Activated CD8-positive, alpha-beta memory T cell treated with anti-CD3 and anti-CD28 coated beads for 36 hours (primary cell): ENCODE results near the gene SPOCD1. TPM values are rescaled to one million over a fixed set of nuclear protein-coding genes. Genes with fewer than 3 reads are reported as not detected.

Source experiments
- CTCF ChIA-PET: fragments of 350-600 bp; sonication (Branson Sonifier 250); formaldehyde crosslinking; loops from one replicate; lab custom pipeline; 2021; ENCODE audit warnings: antibody characterized with exemption; lab: Charles Lee
- POLR2A ChIA-PET: fragments of 350-600 bp; sonication (Branson Sonifier 250); formaldehyde crosslinking; loops from one replicate; lab custom pipeline; 2021; ENCODE audit warnings: antibody characterized with exemption; lab: Charles Lee
- total RNA-seq, 2 experiments: library from RNA; stranded (reverse); gene quantifications; one replicate each; pipeline ENCODE4 v1.2.3, GENCODE V29; 2021

SPOCD1 gene
- total RNA-seq, 2 experiments from 2014 or later, result not detected

DNA sequence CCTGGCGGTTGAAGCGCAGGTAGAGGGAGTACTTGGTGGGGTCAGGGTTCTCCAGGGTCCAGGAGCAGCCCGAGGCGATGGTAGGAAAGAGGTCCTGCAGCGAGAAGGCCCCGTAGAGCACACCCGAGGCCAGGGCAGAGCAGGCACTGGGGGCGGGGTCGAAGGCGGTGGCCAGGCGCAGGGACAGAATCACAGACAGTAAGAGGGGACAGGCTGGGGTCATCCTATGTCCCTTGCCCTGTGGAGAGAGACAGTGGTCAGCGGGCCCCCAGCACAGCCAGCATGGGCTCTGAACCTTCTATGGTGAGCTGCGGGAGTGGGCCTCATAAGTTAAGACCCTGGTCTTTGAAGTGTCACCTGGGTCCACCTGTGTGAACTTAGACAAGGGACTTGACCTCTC lies 59.2 kb downstream of the SPOCD1 start:
- POLR2A ChIA-PET, result no interaction called here
- CTCF ChIA-PET, result no interaction called here

DNA sequence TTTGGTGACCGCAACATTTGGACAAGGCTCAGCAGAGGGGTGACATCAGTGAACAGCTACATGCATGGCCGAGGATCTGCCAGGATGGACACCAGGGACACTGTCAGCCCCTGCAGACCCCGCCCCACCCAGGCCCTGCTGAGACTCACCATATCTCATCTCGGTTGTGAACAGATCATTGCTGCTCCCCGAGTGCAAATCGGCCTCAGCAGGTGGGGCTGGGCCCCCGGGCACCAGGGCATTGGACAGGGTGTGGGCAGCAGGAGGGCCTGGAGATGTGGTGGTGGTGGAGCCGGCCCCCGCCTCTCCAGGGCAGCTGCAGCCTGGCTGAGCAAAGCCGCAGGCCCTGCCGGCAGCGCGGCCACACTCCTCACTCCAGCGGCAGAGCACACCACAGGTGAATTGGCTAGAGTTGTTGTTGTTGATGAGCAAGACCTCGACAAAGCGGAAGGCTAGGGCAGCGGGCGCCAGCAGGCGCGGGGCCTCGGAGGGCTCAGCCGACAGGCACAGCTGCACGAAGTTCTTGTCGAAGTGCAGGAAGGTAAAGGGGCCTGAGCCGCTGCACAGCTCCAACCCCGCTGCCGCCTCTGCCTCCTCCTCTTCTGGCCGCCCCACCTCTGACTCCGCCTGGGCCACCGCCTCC lies 59.9 kb downstream of the SPOCD1 start:
- ChIA-PET POLR2A (no interaction called here), CTCF (no interaction called here)

DNA sequence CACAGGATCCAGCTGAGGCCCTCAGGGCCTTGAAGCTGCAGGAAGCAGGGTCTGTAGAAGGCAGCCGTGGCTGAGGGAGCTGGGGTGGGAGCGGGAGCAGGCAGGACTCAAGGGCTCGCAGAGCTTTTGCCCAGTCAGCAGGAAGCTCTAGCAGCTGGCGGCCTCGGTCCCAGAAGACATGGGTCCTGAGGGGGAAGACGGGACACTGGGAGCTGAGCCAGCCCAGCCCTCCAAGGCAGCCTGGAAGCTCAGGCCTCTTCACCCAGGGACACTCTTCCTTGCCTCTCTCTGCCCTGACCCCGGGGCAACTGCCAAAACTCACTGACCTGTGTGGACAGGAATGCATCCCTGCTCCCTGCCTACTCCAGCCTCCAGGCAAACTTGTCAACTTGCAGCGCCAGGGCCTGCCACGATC lies 60.6 kb downstream of the SPOCD1 start:
- POLR2A ChIA-PET, result interaction anchor here (0.5 kb wide), 1 partner anchor 412 kb away, joined by 3 read pairs; no protein-coding TSS in a partner anchor
- CTCF ChIA-PET, result no interaction called here

DNA sequence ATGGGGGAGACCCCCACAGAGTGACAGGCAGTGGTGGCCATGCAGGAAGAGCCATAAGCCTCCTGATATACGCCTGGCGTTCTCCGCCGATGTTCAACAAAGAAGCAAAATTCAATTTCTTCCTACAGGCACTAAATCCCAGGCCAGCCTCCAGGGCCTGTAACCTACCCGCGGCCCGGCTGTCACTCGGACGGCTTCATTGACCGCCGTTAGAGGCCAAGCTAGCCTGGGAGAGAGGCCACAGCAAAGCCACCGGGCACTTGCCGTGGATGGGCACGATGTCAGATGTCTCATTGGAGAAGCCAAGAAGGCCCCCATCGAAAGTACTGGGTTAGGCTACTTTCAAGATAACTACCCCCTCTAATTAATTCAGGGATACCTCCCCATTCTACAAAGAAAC lies 61.4 kb downstream of the SPOCD1 start:
- POLR2A ChIA-PET, result interaction anchor here (0.5 kb wide), 1 partner anchor 412 kb away, joined by 3 read pairs; no protein-coding TSS in a partner anchor

DNA sequence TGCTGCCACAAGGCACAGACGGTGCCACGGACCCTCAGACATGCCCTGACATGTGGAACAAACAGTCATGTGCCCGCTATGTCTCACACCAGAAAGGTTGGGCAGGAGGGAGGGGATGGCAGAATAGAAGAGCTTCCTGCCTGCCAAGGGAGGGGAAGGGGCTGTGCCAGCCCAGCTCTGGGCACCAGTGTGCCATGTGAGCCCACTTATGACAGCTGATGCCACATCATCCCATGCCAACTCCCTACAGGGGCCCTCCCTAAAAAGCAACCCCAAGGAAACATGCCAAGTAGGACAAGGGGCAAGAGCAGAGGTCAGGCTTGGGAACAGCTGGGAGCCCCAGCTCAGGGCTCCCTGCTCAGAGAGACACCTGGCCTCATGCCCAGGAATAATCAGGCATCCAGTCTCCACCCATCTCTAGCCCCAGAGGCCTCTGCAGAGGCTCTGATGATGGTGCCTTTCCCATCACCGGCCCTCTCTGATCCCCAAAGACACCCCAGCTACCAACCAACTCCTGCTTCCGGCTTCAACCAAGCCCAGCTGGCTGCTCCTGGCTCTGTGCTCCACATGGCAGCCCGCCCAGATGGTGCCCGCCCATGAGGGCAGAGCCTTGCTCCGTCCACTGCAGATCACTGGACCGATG lies 62.0 kb downstream of the SPOCD1 start:
- ChIA-PET CTCF (no interaction called here), POLR2A (interaction anchor here (1.6 kb wide), 1 partner anchor 9 kb away, joined by 9 read pairs; no protein-coding TSS in a partner anchor)

More for the DNA sequence above, 61.4 kb downstream of the SPOCD1 start:
- CTCF ChIA-PET, result no interaction called here

DNA sequence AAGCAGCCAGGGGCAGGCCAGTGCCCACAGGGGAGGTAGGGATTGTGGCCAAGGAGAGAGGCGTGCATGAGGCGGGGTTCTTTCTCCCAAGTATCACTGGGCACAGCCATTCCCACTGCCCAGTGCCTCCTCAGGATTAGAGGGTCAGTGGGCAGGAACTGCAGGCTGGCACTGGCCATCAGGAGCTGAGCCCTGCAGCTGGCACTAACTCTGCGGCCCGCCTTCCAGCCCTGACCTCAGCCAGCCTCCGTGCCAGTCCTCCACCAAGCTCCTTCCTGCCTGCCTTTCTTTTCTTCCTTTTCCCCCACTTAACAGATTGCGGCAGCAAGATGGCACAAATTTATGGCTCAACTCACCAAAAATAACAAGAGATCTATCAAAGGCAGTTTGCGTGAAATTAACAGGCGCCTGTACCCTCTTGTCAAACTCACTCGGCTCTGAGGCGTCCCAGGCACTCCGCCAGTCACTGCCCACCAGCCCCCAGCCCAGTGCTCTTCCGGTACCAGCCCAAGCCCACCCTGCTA lies 62.8 kb downstream of the SPOCD1 start:
- CTCF ChIA-PET, result interaction anchor here (0.7 to 1.7 kb wide), 4 partner anchors 7 to 49 kb away, joined by 3 to 5 read pairs (median 4); partner anchors contain the start of gene COL16A1

DNA sequence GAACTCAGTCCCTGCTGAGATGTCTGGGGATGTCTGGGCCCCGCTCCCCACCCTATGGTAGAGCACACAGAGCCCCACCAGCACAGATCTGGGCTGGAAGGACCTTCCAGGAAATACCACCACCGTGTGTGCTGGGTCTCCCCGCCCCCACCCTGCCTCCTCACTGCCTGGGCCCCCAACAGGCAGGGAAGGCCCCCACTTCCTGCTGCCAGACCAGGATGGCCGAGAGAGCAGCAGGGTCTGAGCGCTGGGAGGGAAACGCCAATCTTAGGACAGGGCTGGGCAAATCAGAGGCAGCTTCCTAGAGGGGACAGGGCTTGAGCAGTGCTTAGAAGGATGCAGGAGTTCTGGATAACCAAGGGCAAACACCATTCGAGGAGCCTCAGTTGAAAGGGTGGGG lies 63.6 kb downstream of the SPOCD1 start:
- ChIA-PET POLR2A (no interaction called here), CTCF (interaction anchor here (1.7 kb wide), 2 partner anchors 8 to 11 kb away, joined by 4 to 5 read pairs; no protein-coding TSS in a partner anchor)

More for the DNA sequence above, 62.8 kb downstream of the SPOCD1 start:
- POLR2A ChIA-PET, result interaction anchor here (1.6 kb wide), 1 partner anchor 10 kb away, joined by 9 read pairs; no protein-coding TSS in a partner anchor

DNA sequence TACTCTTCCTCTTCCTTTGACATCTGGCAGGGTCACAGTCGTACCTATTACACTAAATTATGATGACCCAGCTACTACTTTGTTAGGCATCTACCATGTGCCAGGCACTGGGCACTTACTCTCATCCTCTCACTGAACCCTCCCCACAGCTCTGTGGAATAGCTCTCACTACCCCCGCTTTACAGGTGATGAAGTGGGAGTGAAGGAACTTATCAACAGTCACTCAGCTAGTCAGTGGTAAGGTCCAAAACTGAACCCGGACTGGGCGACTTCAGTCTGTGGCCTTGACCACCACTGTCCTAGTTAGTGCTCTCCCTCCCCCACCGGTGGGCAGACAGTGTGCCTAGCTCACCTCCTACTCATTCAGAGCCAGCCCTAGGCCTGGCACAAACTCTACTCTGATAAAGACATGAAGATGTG lies 64.0 kb downstream of the SPOCD1 start:
- ChIA-PET CTCF (interaction anchor here (1.7 kb wide), 2 partner anchors 9 to 11 kb away, joined by 4 to 5 read pairs; no protein-coding TSS in a partner anchor), POLR2A (no interaction called here)

DNA sequence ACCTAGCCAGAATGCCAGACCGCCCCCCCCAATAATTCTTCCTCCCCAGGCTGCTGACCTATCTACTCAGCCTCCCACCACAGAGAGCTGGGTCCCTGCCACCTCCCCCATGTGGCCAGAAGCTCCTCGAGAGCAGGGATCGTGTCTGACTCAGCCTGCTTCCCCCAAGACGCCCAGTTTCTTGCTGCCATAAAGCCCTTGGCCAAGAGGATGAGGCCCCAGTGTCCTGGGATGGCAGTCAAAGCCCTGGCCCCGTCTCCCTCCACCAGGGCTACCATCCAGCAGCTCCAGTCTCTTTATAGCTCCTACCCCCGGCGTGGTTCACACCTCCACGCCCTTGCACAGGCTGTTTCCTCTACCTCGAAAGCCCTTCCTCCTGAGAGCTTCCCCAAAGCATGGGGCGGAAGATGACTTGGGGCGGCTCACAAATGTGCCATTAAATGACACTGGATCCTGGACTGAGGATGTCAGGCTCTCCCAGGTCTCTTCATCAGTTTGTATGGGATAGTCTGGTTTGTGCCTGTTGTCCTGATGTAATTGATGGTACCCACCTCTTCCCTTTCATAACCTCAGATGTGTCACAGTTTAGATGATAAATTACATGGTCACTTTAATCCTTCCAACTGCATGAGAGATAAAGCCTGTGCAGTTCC lies 64.8 kb downstream of the SPOCD1 start:
- CTCF ChIA-PET, result interaction anchor here (0.5 to 1.7 kb wide), 7 partner anchors 9 to 599 kb away, joined by 3 to 5 read pairs (median 4); no protein-coding TSS in a partner anchor
- POLR2A ChIA-PET, result no interaction called here

DNA sequence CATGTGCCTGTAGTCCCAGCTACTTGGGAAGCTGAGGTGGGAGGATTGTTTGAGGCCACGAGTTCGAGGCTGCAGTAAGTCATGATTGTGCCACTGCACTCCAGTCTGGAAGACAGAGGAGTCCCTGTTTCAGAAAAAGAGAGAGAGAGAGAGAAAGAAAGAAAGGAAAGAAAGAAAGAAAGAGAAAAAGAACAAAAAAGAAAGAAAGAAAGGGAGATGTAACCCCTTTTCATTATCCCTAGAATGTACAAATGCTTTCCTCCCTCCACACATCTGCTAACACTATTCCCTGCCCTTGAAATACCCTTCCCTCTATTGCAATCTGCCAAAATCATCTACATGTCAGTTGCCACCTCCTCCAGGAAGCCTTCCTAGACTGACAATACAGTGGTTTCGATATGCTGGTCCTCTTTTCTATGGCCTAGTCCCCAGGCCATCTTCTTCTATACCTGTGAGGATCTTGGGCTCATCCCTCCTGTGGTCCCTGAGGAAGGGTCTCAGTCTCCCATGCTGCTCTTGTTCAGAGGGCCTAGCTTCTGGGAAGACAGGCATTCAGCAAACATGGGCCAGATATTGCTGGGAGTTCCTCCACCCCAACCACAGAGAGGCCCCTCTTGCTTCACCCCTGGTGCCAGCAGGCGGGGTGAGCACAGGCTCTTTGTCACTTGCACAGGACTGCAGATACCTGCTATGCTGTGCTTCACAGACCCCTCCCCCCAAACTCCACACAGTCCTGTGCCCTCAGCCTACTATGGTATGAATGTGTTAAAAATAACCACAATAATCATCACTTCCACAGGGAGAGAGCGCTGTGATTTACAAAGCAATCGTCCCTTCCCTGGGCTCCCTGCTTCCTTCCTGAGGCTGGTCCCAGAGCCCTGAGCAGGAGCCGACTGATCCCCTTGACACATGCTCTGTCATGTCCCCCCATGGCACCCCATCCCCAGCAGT lies 65.8 kb downstream of the SPOCD1 start:
- CTCF ChIA-PET, result interaction anchor here (1.0 to 1.3 kb wide), 5 partner anchors 10 to 214 kb away, joined by 3 to 4 read pairs (median 3); no protein-coding TSS in a partner anchor
- POLR2A ChIA-PET, result no interaction called here

DNA sequence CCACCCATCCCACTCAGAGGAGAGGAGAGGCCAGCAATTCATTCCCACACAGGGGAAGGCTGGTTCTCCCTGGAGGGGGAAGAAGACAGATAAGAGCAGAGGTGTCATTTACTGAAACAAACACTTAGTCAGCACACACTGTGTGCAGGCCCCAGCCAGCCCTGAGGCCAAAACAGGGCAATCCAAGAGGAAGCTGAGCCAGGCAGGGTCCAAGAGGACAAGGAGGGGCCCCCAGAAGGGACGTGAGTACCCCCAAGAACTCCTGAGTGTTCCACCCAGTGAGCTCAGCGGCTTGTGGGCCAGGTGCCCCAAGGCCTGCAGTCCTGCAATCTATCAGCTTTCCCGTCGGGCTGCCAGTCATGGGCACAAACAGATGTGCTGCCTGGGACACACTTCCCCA lies 67.5 kb downstream of the SPOCD1 start:
- POLR2A ChIA-PET, result no interaction called here
- CTCF ChIA-PET, result interaction anchor here (1.9 kb wide), 1 partner anchor 41 kb away, joined by 8 read pairs; no protein-coding TSS in a partner anchor

DNA sequence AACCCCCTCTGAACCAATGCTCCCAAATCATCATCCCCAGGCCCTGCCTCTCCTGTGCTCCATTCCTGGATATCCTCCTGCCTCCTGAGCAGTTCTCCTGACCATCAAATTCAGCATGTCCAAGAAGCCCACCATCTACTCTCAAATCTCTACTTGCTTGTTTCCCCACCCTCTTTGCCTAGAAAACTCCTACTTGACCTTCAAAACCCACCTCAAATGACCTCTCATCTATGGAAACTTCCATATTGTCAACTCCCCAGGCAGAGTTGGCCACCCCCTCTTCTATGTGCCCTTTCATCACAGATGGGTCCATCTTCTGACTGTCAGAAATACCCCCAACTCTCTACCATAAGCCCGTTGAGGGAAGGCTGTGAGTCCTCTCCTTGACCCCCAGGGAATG lies 68.5 kb downstream of the SPOCD1 start:
- CTCF ChIA-PET, result interaction anchor here (1.9 kb wide), 1 partner anchor 42 kb away, joined by 8 read pairs; no protein-coding TSS in a partner anchor

DNA sequence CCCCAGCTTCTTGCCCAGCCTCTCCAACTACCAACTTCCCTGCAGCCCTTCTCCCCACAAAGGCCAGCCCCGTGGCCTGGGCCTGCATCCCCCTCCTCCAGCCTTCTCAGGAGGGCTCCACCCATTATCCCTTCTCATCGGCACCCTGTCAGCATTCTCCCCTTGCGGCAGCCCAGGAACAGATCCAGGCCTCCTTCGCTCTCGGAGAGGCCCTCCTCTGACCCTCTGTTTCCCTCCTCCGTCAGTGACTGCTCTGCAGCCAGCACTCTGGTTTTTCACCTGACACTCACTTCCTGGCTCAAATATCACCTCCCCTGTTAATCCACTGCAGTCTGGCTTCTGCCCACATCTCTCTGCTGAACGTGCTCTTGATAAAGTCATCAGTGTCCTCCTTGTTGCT lies 69.1 kb downstream of the SPOCD1 start:
- ChIA-PET POLR2A (no interaction called here), CTCF (interaction anchor here (1.9 to 2.4 kb wide), 3 partner anchors 16 to 82 kb away, joined by 5 to 21 read pairs (median 20); no protein-coding TSS in a partner anchor)

More for the DNA sequence above, 68.5 kb downstream of the SPOCD1 start:
- POLR2A ChIA-PET, result no interaction called here

DNA sequence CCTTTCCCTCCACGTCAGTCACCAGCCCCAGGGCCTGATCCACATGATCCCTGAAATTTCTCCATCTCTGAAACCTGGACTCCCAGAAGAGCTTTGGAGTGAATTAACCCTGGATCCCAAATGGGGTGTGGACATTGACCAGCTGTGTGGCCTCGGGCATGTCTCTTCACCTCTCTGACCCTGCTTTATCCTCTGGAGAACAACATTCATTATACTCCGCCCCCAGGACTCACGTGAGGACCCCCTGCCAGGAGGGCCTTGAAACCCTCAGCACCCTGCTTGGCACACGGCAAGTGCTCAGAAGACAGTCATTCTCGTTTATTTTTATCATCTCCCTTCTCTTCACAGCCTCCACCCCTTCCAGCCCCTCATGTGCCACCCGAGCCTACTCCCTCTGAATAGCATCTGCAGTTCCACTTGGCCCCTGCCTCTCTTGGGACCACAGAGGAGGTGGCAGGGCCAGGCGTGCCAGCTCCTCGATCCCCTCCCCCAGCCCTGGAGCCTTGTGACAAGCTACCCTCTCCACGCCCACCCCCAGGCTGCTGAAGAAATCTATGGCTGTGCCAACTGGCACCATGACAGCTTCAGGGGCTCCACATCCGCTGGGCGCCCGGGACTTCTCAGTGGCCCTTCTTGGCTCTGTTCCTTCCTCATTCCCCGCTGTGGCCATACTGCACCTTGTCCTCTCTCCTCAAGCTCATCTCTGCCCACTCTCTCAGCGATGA lies 69.7 kb downstream of the SPOCD1 start:
- CTCF ChIA-PET, result interaction anchor here (1.1 to 2.4 kb wide), 9 partner anchors 12 to 81 kb away, joined by 3 to 21 read pairs (median 4); partner anchors contain the start of gene COL16A1
- POLR2A ChIA-PET, result interaction anchor here (0.6 kb wide), 1 partner anchor 762 kb away, joined by 3 read pairs; no protein-coding TSS in a partner anchor

DNA sequence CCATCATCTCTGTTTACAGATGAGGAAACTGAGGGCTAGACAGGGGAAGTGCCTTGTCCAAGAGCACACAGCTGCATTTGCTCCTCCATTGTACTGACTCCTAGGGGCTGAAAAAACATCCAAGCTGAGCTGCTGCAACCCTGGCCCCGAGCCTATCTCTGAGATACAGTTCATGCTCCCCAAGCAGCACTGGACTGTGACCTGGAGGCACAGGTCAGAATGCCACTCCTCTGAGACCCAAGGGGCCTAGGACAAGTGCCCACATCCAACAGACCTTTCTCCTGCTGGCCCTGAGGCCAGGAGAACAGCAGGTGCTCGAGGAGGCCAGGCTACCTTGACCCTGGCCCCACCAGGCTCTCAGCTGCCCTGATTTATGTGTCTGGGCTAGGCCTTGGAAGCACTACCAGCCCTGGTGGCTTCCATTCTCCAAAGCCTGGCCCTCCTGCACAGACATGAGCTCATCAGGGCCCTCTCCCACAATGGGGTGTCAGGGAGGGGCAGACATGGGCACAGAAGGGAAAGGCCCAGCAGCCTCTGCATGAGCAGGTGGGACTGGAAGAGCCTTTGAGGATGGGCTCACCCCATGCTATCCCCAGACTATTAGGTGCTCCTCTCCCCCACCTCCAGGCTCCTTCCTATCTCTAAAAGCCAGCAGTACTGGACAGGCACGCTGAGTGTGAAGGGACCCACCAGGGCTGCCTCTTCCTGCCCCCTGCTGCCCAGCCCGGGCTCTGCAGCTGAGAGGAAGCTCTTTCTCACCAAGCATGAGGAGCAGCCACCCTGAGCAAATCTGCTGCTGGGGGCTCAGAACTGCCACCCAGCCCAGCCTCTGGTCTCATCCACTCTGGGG lies 70.5 kb downstream of the SPOCD1 start:
- POLR2A ChIA-PET, result interaction anchor here (0.6 kb wide), 1 partner anchor 761 kb away, joined by 3 read pairs; no protein-coding TSS in a partner anchor
- CTCF ChIA-PET, result interaction anchor here (0.6 to 2.4 kb wide), 11 partner anchors 13 to 580 kb away, joined by 3 to 21 read pairs (median 4); partner anchors contain the start of gene COL16A1
